Mesenchymal stem cell (in vitro differentiated cells and primary cell): ENCODE results near the gene VEGFC.

Experiments
- DNase-seq: peaks from one replicate; pipeline ENCODE4 v3.0.0-alpha.2; 2013
- H2AFZ ChIP-seq: one replicate; pipeline ENCODE4 v1.6.1; 2013; ENCODE audit warnings: low read depth, mild to moderate bottlenecking, control low read depth, inconsistent platforms, low read length, moderate library complexity
- H2AK5ac ChIP-seq: 2 replicates; pipeline ENCODE4 v1.6.1; 2013; ENCODE audit warnings: low read length, moderate library complexity, mild to moderate bottlenecking, inconsistent platforms; ENCODE audit not compliant: severe bottlenecking
- H2BK120ac ChIP-seq: one replicate; pipeline ENCODE4 v1.6.1; 2013; ENCODE audit warnings: low read depth, mild to moderate bottlenecking, inconsistent platforms, low read length, moderate library complexity
- H2BK12ac ChIP-seq, 2 experiments: one replicate each; pipeline ENCODE4 v1.6.1; 2013; ENCODE audit warnings: inconsistent platforms in 2 of 2, low read length in 2 of 2, mild to moderate bottlenecking in 2 of 2, moderate library complexity in 2 of 2, control low read depth in 1 of 2
- H2BK15ac ChIP-seq: one replicate; pipeline ENCODE4 v1.6.1; 2013; ENCODE audit warnings: mild to moderate bottlenecking, low read depth, inconsistent platforms; ENCODE audit not compliant: poor library complexity, severe bottlenecking
- H2BK5ac ChIP-seq: 2 replicates; pipeline ENCODE4 v1.6.1; 2013; ENCODE audit warnings: low read depth, mild to moderate bottlenecking, low read length, control low read depth, inconsistent platforms; ENCODE audit not compliant: poor library complexity, severe bottlenecking
- H3K14ac ChIP-seq, 2 experiments: one replicate each; pipeline ENCODE4 v1.6.1; 2013; ENCODE audit warnings: inconsistent platforms in 2 of 2, low read length in 2 of 2, control low read depth in 1 of 2, mild to moderate bottlenecking in 1 of 2, moderate library complexity in 1 of 2
- H3K18ac ChIP-seq, 2 experiments: one replicate each; pipeline ENCODE4 v1.6.1; 2013; ENCODE audit warnings: inconsistent platforms in 2 of 2, low read length in 2 of 2, control low read depth in 1 of 2, low read depth in 1 of 2, mild to moderate bottlenecking in 1 of 2
- H3K23ac ChIP-seq, 2 experiments: one replicate each; pipeline ENCODE4 v1.6.1; 2013; ENCODE audit warnings: inconsistent platforms in 2 of 2, low read length in 2 of 2, mild to moderate bottlenecking in 2 of 2, moderate library complexity in 2 of 2, control low read depth in 1 of 2
- H3K27ac ChIP-seq: 2 replicates; pipeline ENCODE4 v1.5.1; 2013; ENCODE audit warnings: mild to moderate bottlenecking, moderate library complexity, low read length, control low read depth, inconsistent platforms; ENCODE audit not compliant: poor library complexity, severe bottlenecking
- H3K27me3 ChIP-seq, 2 experiments: 2 replicates each; pipeline versions ENCODE4 v1.6.1 to v1.7.0; 2013; ENCODE audit warnings: low read length in 2 of 2, mild to moderate bottlenecking in 2 of 2, moderate library complexity in 2 of 2, control low read depth in 1 of 2, inconsistent platforms in 1 of 2; ENCODE audit not compliant: control insufficient read depth in 1 of 2, insufficient read depth in 1 of 2
- H3K36me3 ChIP-seq, 2 experiments: 2 replicates each; pipeline versions ENCODE4 v1.6.1 to v1.7.0; 2013; ENCODE audit warnings: low read length in 2 of 2, control low read depth in 1 of 2, inconsistent platforms in 1 of 2, low read depth in 1 of 2, mild to moderate bottlenecking in 1 of 2; ENCODE audit not compliant: insufficient read depth in 2 of 2, control insufficient read depth in 1 of 2
- H3K4ac ChIP-seq, 2 experiments: one replicate each; pipeline ENCODE4 v1.6.1; 2013; ENCODE audit warnings: inconsistent platforms in 2 of 2, low read length in 2 of 2, mild to moderate bottlenecking in 2 of 2, moderate library complexity in 2 of 2, control low read depth in 1 of 2, low read depth in 1 of 2
- H3K4me1 ChIP-seq: 2 replicates; pipeline ENCODE4 v1.6.1; 2013; ENCODE audit warnings: low read depth, low read length, control low read depth; ENCODE audit not compliant: control insufficient read depth, insufficient read depth
- H3K4me2 ChIP-seq: 2 replicates; pipeline ENCODE4 v1.6.1; 2013; ENCODE audit warnings: low read length, mild to moderate bottlenecking, inconsistent platforms; ENCODE audit not compliant: poor library complexity, severe bottlenecking
- H3K4me3 ChIP-seq, 2 experiments: 2 replicates each; pipeline versions ENCODE4 v1.5.1 to v1.7.0; 2013; ENCODE audit warnings: low read length in 2 of 2, mild to moderate bottlenecking in 2 of 2, control low read depth in 1 of 2, low read depth in 1 of 2; ENCODE audit not compliant: insufficient read depth in 1 of 2
- H3K79me1 ChIP-seq: replicated peaks from 2 replicates; pipeline ENCODE4 v1.6.1; 2013; ENCODE audit warnings: mild to moderate bottlenecking, control low read depth, low read length, inconsistent platforms; ENCODE audit not compliant: poor library complexity, severe bottlenecking
- H3K9ac ChIP-seq: 2 replicates; pipeline ENCODE4 v1.7.0; 2013; ENCODE audit warnings: mild to moderate bottlenecking, low read length, moderate library complexity
- H3K9me3 ChIP-seq: 2 replicates; pipeline ENCODE4 v1.7.0; 2013; ENCODE audit warnings: mild to moderate bottlenecking, low read length; ENCODE audit not compliant: control insufficient read depth
- H4K8ac ChIP-seq: one replicate; pipeline ENCODE4 v1.6.1; 2013; ENCODE audit warnings: inconsistent platforms, mild to moderate bottlenecking, low read length, moderate library complexity
- H4K91ac ChIP-seq: one replicate; pipeline ENCODE4 v1.6.1; 2013; ENCODE audit warnings: mild to moderate bottlenecking, low read length, inconsistent platforms
- WGBS: methylation state at CpG from one replicate; pipeline ENCODE4 v1.1.7; 2013; ENCODE audit warnings: mixed read lengths; 5-methylcytosine and 5-hydroxymethylcytosine counted together

Gene VEGFC

GRCh38 chr4:176755001-176755400 lies 37.7 kb downstream of the VEGFC start:
- H3K27ac ChIP-seq: no peak overlapping the region
- no peak overlapping the region for H3K23ac ChIP-seq
- H4K91ac ChIP-seq: no peak overlapping the region
- H2BK15ac ChIP-seq: no peak overlapping the region
- H3K18ac ChIP-seq: peak overlapping the region in 1 of 2 experiments; percentile 9
- no peak overlapping the region for H3K4ac ChIP-seq
- no peaks in the 10 kb centered on the region for H3K9me3 ChIP-seq
- H2AFZ ChIP-seq: no peak overlapping the region
- WGBS: 100% methylated on average over 1 of the region's 2 CpGs
- H2BK5ac ChIP-seq: no peak overlapping the region
- H3K14ac ChIP-seq: no peak overlapping the region
- H3K79me1 ChIP-seq: peaks cover 8% of the 10 kb centered on the region
- H3K9ac ChIP-seq: no peak overlapping the region
- H3K27me3 ChIP-seq: no peaks in the 10 kb centered on the region
- no peaks in the 10 kb centered on the region for H3K4me1 ChIP-seq
- no peak overlapping the region for H4K8ac ChIP-seq
- DNase-seq: no peak
- H3K4me3 ChIP-seq: no peak overlapping the region
- no peak overlapping the region for H3K4me2 ChIP-seq
- no peak overlapping the region for H2BK12ac ChIP-seq
- no peak overlapping the region for H2AK5ac ChIP-seq
- H2BK120ac ChIP-seq: no peak overlapping the region
- H3K36me3 ChIP-seq: no peaks in the 10 kb centered on the region

- Histone ChIP-seq H3K4me2 (peak overlapping the region; percentile 2), H3K79me1 (peaks cover 4% of the 10 kb centered on the region), H4K8ac (no peak overlapping the region), H4K91ac (no peak overlapping the region), H3K9ac (peak overlapping the region; percentile 45), H3K4me3 (peak overlapping the region in 1 of 2 experiments; percentile 39), H3K23ac (no peak overlapping the region), H3K36me3 (no peaks in the 10 kb centered on the region), H3K18ac (no peak overlapping the region), H2AFZ (no peak overlapping the region), H3K27ac (peak overlapping the region; percentile 48), H2AK5ac (no peak overlapping the region), H3K14ac (no peak overlapping the region), H2BK120ac (no peak overlapping the region), H2BK12ac (no peak overlapping the region), H2BK15ac (no peak overlapping the region), H3K27me3 (no peaks in the 10 kb centered on the region), H3K9me3 (no peaks in the 10 kb centered on the region), H3K4ac (no peak overlapping the region), H3K4me1 (no peaks in the 10 kb centered on the region), H2BK5ac (no peak overlapping the region)
- peak; percentile 77 for DNase-seq
- 52% methylated on average over 2 of the region's 3 CpGs for WGBS
These were observed 39.7 kb downstream of the VEGFC start for GRCh38 chr4:176753049-176753448.

GRCh38 chr4:176752191-176752749 lies 40.5 kb downstream of the VEGFC start:
- H2BK5ac ChIP-seq: no peak overlapping the region
- H2BK15ac ChIP-seq: no peak overlapping the region
- no peaks in the 10 kb centered on the region for H3K27me3 ChIP-seq
- no peak for DNase-seq
- H4K91ac ChIP-seq: no peak overlapping the region
- no peak overlapping the region for H3K4me3 ChIP-seq
- H3K18ac ChIP-seq: no peak overlapping the region
- 94% methylated on average over 3 of the region's 6 CpGs for WGBS
- H3K14ac ChIP-seq: no peak overlapping the region
- no peak overlapping the region for H4K8ac ChIP-seq
- no peak overlapping the region for H3K4me2 ChIP-seq
- H2BK12ac ChIP-seq: no peak overlapping the region
- H3K23ac ChIP-seq: no peak overlapping the region
- H3K4me1 ChIP-seq: no peaks in the 10 kb centered on the region
- no peaks in the 10 kb centered on the region for H3K36me3 ChIP-seq
- H3K9ac ChIP-seq: peak overlapping the region; percentile 45
- H2AFZ ChIP-seq: no peak overlapping the region
- H3K27ac ChIP-seq: peak overlapping the region; percentile 48
- H3K79me1 ChIP-seq: peaks cover 8% of the 10 kb centered on the region
- no peaks in the 10 kb centered on the region for H3K9me3 ChIP-seq
- peak overlapping the region; percentile 13 for H2AK5ac ChIP-seq
- no peak overlapping the region for H3K4ac ChIP-seq
- no peak overlapping the region for H2BK120ac ChIP-seq

- H2AFZ ChIP-seq: no peak overlapping the region
- no peak overlapping the region for H2BK120ac ChIP-seq
- no peak overlapping the region for H3K4me3 ChIP-seq
- H2BK15ac ChIP-seq: no peak overlapping the region
- H3K23ac ChIP-seq: no peak overlapping the region
- no peak overlapping the region for H4K8ac ChIP-seq
- no peak overlapping the region for H3K4ac ChIP-seq
- H2AK5ac ChIP-seq: no peak overlapping the region
- H3K9me3 ChIP-seq: no peaks in the 10 kb centered on the region
- H3K14ac ChIP-seq: no peak overlapping the region
- peaks cover 10% of the 10 kb centered on the region for H3K79me1 ChIP-seq
- DNase-seq: no peak
- no peaks in the 10 kb centered on the region for H3K36me3 ChIP-seq
- no peak overlapping the region for H3K9ac ChIP-seq
- no peak overlapping the region for H3K27ac ChIP-seq
- no peak overlapping the region for H2BK12ac ChIP-seq
- no peak overlapping the region for H4K91ac ChIP-seq
- no CpG with 5 or more reads among the region's 2 CpGs for WGBS
- no peaks in the 10 kb centered on the region for H3K27me3 ChIP-seq
- H3K4me2 ChIP-seq: no peak overlapping the region
- no peaks in the 10 kb centered on the region for H3K4me1 ChIP-seq
- no peak overlapping the region for H3K18ac ChIP-seq
- H2BK5ac ChIP-seq: peak overlapping the region; percentile 19
These were observed 41.7 kb downstream of the VEGFC start for GRCh38 chr4:176751061-176751460.
